GM23338 (cell line): ENCODE data around the gene KLHL28. TPM values are rescaled to one million over a fixed set of nuclear protein-coding genes. Genes with fewer than 3 reads are reported as not detected.
A peak's percentile ranks its signal among the peaks of the same experiment; 100 is the strongest.

Experiments used
- ATAC-seq: fragments of 200-7000 bp; cut with Tn5 transposase; 3 replicates; pipeline ENCODE4 v1.9.1; 2020
- DNase-seq: peaks from one replicate; pipeline ENCODE4 v3.0.0-alpha.2; 2015; ENCODE audit warnings: low spot score
- H2AFZ ChIP-seq: fragments of 200-600 bp; sonication (generic); 2 replicates; pipeline ENCODE4 v1.8.0; 2016; ENCODE audit warnings: antibody characterized with exemption, mild to moderate bottlenecking, moderate library complexity
- H3F3A ChIP-seq: fragments of 200-600 bp; sonication (generic); replicated peaks from 2 replicates; pipeline ENCODE4 v1.8.0; 2017; ENCODE audit warnings: antibody characterized with exemption, mixed run types, low read depth
- H3K27ac ChIP-seq: fragments of 200-600 bp; sonication (generic); 2 replicates; pipeline ENCODE4 v1.6.1; 2016; ENCODE audit warnings: low read depth
- H3K27me3 ChIP-seq: fragments of 200-600 bp; sonication (generic); 2 replicates; pipeline ENCODE4 v1.8.0; 2016; ENCODE audit warnings: mild to moderate bottlenecking, mixed run types, moderate library complexity; ENCODE audit not compliant: insufficient read depth
- H3K36me3 ChIP-seq: fragments of 200-600 bp; sonication (generic); 2 replicates; pipeline ENCODE4 v1.8.0; 2016; ENCODE audit warnings: mild to moderate bottlenecking; ENCODE audit not compliant: insufficient read depth
- H3K4me1 ChIP-seq: fragments of 200-600 bp; sonication (generic); 2 replicates; pipeline ENCODE4 v1.8.0; 2016; ENCODE audit warnings: mild to moderate bottlenecking, moderate library complexity; ENCODE audit not compliant: insufficient read depth
- H3K4me2 ChIP-seq: fragments of 200-600 bp; sonication (generic); 2 replicates; pipeline ENCODE4 v1.7.1; 2017; ENCODE audit warnings: mixed run types
- H3K4me3 ChIP-seq: fragments of 200-600 bp; sonication (generic); 2 replicates; pipeline ENCODE4 v1.6.1; 2016; ENCODE audit warnings: mixed run types
- H3K79me2 ChIP-seq: fragments of 200-600 bp; sonication (generic); replicated peaks from 2 replicates; pipeline ENCODE4 v1.8.0; 2017; ENCODE audit warnings: mild to moderate bottlenecking; ENCODE audit not compliant: insufficient read depth
- H3K9me2 ChIP-seq: fragments of 200-600 bp; sonication (generic); 2 replicates; pipeline ENCODE4 v1.8.0; 2017; ENCODE audit not compliant: insufficient read depth
- H4K20me1 ChIP-seq: fragments of 200-600 bp; sonication (generic); replicated peaks from 2 replicates; pipeline ENCODE4 v1.8.0; 2017; ENCODE audit warnings: mild to moderate bottlenecking; ENCODE audit not compliant: insufficient read depth
- H3K27ac Mint-ChIP-seq: 2 replicates; pipeline ENCODE4 v1.8.0; 2020; ENCODE audit warnings: inconsistent platforms, mild to moderate bottlenecking, moderate library complexity, mixed read lengths
- H3K27me3 Mint-ChIP-seq: 3 replicates; pipeline ENCODE4 v1.8.0; 2022; ENCODE audit warnings: low read depth, mild to moderate bottlenecking, moderate library complexity, mixed read lengths, inconsistent platforms; ENCODE audit not compliant: insufficient read depth, poor library complexity
- H3K36me3 Mint-ChIP-seq: 3 replicates; pipeline ENCODE4 v1.8.0; 2021; ENCODE audit warnings: low read depth, mild to moderate bottlenecking, inconsistent platforms, moderate library complexity, mixed read lengths
- H3K4me1 Mint-ChIP-seq: 3 replicates; pipeline ENCODE4 v1.8.0; 2020; ENCODE audit warnings: mild to moderate bottlenecking, inconsistent platforms, mixed read lengths
- H3K4me3 Mint-ChIP-seq: 3 replicates; pipeline ENCODE4 v1.8.0; 2021; ENCODE audit warnings: moderate library complexity, mild to moderate bottlenecking, inconsistent platforms, mixed read lengths
- H3K9me3 Mint-ChIP-seq: 3 replicates; pipeline ENCODE4 v1.8.0; 2020; ENCODE audit warnings: moderate library complexity, mild to moderate bottlenecking, inconsistent platforms, mixed read lengths
- CREB1 ChIP-seq: fragments of 250-450 bp; sonication (Bioruptor Pico); IDR thresholded peaks from 2 replicates; pipeline ENCODE4 v1.5.0; 2020; ENCODE audit warnings: low read depth, mild to moderate bottlenecking, moderate library complexity
- EZH2phosphoT487 ChIP-seq: fragments of 200-600 bp; sonication (generic); IDR thresholded peaks from one replicate; pipeline ENCODE4 v1.8.1; 2018; ENCODE audit warnings: antibody characterized with exemption; ENCODE audit not compliant: unreplicated experiment
- JUNB ChIP-seq: IDR thresholded peaks from one replicate; pipeline ENCODE4 v1.6.1; 2016; ENCODE audit warnings: antibody characterized with exemption; ENCODE audit not compliant: unreplicated experiment
- NANOG ChIP-seq: IDR thresholded peaks from 2 replicates; pipeline ENCODE4 v1.6.1; 2016; ENCODE audit warnings: antibody characterized with exemption, borderline replicate concordance
- POLR2AphosphoS5 ChIP-seq: IDR thresholded peaks from 2 replicates; pipeline ENCODE4 v1.6.1; 2016; ENCODE audit warnings: antibody characterized with exemption, low read depth
- ZNF114 ChIP-seq: fragments of 250-450 bp; sonication (Bioruptor Pico); IDR thresholded peaks from 2 replicates; pipeline ENCODE4 v1.5.0; 2020; ENCODE audit warnings: mild to moderate bottlenecking, moderate library complexity
- ZNF331 ChIP-seq: fragments of 250-450 bp; sonication (Bioruptor Pico); IDR thresholded peaks from 2 replicates; pipeline ENCODE4 v1.5.0; 2020; ENCODE audit warnings: low read depth, mild to moderate bottlenecking, moderate library complexity
- polyA plus RNA-seq: library from polyadenylated mRNA; unstranded; fragments of >200 nt; fragmentation: Nextera tagmentation; extraction: Ambion mirVana; gene quantifications from 2 replicates; pipeline ENCODE4 v1.2.1, GENCODE V29; 2016
- total RNA-seq: library from RNA; depleted of rRNA; stranded (reverse); fragments of >200 nt; shearing (Covaris generic); gene quantifications from 2 replicates; pipeline ENCODE4 v1.2.3, GENCODE V29; 2014
- TF ChIP-seq, protein P1 (sequence below): IDR thresholded peaks from one replicate; pipeline ENCODE4 v1.6.1; 2018; ENCODE audit warnings: antibody characterized with exemption; ENCODE audit not compliant: unreplicated experiment

The KLHL28 gene
- total and polyA plus RNA-seq, 2 experiments from 2014 or later = 7.7 to 10.6 TPM

DNA sequence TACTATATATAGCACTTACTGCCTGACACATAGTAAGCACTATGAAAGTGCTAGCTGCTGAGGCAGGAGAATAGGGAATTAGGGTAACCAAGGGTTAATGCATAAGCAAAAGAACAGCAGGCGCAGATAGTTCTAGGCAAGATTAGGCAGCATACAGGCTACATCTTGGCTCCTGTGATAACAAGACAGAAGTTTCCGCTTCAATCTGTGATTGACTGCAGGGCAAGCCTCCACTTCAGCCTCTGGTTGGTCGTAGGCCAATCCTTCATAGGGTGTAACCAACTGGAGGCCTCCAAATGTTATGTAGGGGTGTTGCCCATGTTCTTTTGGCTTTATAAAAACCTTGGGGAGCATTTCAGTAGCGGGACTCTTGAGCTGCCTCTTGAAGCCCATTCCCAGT is 46.9 kb downstream of the KLHL28 start:
- H3K36me3 Mint-ChIP-seq = no peaks in the 10 kb centered on the region; the same call in 2 of the 3 replicates
- peak; percentile 21 for ATAC-seq
- H3K4me2 ChIP-seq = no peak overlapping the region
- H3K27me3 ChIP-seq = peaks cover 21% of the 10 kb centered on the region
- peaks cover 7% of the 10 kb centered on the region for H3K27me3 Mint-ChIP-seq
- no peak overlapping the region for H3K4me3 Mint-ChIP-seq
- H3K79me2 ChIP-seq = no peaks in the 10 kb centered on the region
- peaks cover 11% of the 10 kb centered on the region; the same call in 2 of the 3 replicates for H3K4me1 Mint-ChIP-seq
- peak overlapping the region; percentile 12; the same call in 1 of the 2 replicates for H2AFZ ChIP-seq
- H3K36me3 ChIP-seq = no peaks in the 10 kb centered on the region
- no peaks in the 10 kb centered on the region for H3K9me2 ChIP-seq
- H3K9me3 Mint-ChIP-seq = peaks cover 6% of the 10 kb centered on the region
- no peak overlapping the region for H3K4me3 ChIP-seq
- no peaks in the 10 kb centered on the region for H4K20me1 ChIP-seq
- DNase-seq = peak; percentile 64
- peaks cover 14% of the 10 kb centered on the region; the same call in 1 of the 2 replicates for H3K4me1 ChIP-seq
- no peak for TF ChIP-seq NANOG
- TF ChIP-seq, protein P1, sequence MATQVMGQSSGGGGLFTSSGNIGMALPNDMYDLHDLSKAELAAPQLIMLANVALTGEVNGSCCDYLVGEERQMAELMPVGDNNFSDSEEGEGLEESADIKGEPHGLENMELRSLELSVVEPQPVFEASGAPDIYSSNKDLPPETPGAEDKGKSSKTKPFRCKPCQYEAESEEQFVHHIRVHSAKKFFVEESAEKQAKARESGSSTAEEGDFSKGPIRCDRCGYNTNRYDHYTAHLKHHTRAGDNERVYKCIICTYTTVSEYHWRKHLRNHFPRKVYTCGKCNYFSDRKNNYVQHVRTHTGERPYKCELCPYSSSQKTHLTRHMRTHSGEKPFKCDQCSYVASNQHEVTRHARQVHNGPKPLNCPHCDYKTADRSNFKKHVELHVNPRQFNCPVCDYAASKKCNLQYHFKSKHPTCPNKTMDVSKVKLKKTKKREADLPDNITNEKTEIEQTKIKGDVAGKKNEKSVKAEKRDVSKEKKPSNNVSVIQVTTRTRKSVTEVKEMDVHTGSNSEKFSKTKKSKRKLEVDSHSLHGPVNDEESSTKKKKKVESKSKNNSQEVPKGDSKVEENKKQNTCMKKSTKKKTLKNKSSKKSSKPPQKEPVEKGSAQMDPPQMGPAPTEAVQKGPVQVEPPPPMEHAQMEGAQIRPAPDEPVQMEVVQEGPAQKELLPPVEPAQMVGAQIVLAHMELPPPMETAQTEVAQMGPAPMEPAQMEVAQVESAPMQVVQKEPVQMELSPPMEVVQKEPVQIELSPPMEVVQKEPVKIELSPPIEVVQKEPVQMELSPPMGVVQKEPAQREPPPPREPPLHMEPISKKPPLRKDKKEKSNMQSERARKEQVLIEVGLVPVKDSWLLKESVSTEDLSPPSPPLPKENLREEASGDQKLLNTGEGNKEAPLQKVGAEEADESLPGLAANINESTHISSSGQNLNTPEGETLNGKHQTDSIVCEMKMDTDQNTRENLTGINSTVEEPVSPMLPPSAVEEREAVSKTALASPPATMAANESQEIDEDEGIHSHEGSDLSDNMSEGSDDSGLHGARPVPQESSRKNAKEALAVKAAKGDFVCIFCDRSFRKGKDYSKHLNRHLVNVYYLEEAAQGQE = no peak
- TF ChIP-seq CREB1 (CRISPR knock-in tag) = no peak
- no peak for TF ChIP-seq POLR2AphosphoS5
- TF ChIP-seq JUNB = no peak
- no peak overlapping the region for H3K27ac Mint-ChIP-seq
- H3K27ac ChIP-seq = 0 out of 2 replicates have a peak overlapping the region, but pooled peaks have one; percentile 7
- H3F3A ChIP-seq = peaks cover 9% of the 10 kb centered on the region

DNA sequence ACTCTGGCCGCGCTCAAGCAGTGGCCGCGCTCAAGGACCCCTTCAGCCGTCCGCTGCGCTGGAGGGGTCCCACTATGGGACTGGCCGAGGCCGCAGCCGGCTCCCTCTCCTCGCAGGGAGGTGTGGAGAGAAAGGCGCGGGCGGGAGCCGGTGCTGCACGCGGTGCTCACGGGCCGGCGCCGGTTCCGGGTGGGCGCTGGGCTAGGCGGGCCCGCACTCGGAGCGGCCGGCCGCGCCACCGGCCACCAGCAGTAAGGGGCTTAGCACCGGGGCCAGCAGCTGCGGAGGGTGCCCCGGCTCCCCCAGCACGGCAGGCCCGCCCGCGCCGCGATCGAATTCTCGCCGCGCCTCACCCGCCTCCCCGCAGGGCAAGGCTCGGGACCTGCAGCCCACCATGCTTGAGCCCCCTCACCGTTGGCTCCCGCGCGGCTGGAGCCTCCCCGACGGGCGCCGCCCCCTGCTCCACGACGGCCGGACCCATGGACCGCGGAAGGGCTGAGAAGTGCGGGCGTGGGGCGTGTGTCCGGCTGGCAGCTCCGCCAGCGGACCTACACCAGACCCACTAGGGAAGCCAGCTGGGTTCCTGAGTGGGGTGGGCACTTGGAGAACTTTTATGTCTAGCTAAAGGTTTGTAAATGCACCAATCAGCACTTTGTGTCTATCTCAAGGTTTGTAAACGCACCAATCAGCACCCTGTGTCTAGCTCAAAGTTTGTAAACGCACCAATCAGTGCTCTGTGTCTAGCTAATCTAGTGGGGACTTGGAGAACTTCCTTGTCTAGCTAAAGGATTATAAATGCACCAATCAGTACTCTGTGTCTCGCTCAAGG is 49.5 kb downstream of the KLHL28 start:
- Histone ChIP-seq H3K79me2 (no peaks in the 10 kb centered on the region), H3K36me3 (no peaks in the 10 kb centered on the region), H2AFZ (peak overlapping the region; percentile 92), H3K4me3 (peak overlapping the region; percentile 55), H3K4me1 (peaks cover 14% of the 10 kb centered on the region; the same call in 1 of the 2 replicates), H3K27me3 (peaks cover 21% of the 10 kb centered on the region), H4K20me1 (no peaks in the 10 kb centered on the region), H3K27ac (no peak overlapping the region), H3F3A (peaks cover 9% of the 10 kb centered on the region), H3K9me2 (no peaks in the 10 kb centered on the region), H3K4me2 (peak overlapping the region; percentile 78)
- Mint-ChIP-seq H3K9me3 (peaks cover 6% of the 10 kb centered on the region), H3K27ac (no peak overlapping the region), H3K4me3 (peak overlapping the region; percentile 48; the same call in 2 of the 3 replicates), H3K4me1 (peaks cover 11% of the 10 kb centered on the region; the same call in 2 of the 3 replicates), H3K36me3 (no peaks in the 10 kb centered on the region; the same call in 2 of the 3 replicates), H3K27me3 (peaks cover 7% of the 10 kb centered on the region)
- DNase-seq = peak; percentile 32
- TF ChIP-seq JUNB (no peak), ZNF114 (CRISPR knock-in tag) (no peak), ZNF331 (CRISPR knock-in tag) (no peak), NANOG (no peak), EZH2phosphoT487 (no peak), CREB1 (CRISPR knock-in tag) (no peak)
- TF ChIP-seq, protein P1 = no peak
- ATAC-seq = peak; percentile 52
